ENCODE data around the gene SEBOX.

Gene SEBOX

GRCh38 chr17:28364665-28365363, at the start of gene SEBOX:
Gene SEBOX, minus strand, starts transcription at chr17:28365199. Its CDS starts 48 bp downstream, at chr17:28365151.
- no peak for DNase-seq (ENCODE audit: low read depth in 2 of 2)

DNA sequence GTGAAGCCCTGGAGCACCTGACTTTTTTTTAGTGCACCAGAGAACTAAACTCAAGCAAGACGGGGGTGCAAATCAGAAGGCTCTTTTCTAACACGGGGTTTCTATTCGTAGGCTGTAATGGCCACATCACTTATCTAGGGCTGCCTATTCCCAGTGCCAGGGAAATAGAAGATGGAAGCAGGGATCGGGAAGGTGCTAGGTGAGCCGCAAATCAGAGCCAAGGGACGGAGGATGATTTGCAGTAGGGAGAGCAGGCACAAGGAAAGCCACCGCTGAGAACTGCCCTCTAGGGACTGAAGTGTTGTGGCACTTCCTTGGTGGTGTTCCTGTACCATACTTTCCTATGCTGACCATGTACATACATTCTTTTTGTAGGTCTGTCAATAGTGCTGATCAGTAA, 48.8 kb upstream of the SEBOX start:
- no peak for DNase-seq (ENCODE audit: low read depth in 2 of 2)

DNA sequence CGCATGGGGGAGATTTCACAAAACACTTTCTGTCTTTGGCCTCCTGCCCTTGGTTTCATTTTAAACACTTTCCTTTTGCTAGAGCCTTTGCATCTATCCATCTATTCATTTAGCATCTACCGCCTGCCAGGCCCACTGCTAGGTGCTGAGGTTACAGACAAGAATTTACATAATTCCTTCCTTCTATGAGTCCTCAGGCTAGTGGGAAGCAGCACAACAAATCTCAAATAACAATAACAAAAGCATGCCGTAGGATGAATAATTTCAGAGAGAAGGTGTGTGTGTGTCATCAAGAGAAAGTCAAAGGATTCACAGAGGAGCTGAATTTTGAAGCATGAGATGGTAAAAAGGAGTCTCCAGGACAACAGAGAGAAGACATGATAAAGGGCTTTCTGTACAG, 47.1 kb upstream of the SEBOX start:
- DNase-seq (ENCODE audit: low read depth in 2 of 2), result no peak

DNA sequence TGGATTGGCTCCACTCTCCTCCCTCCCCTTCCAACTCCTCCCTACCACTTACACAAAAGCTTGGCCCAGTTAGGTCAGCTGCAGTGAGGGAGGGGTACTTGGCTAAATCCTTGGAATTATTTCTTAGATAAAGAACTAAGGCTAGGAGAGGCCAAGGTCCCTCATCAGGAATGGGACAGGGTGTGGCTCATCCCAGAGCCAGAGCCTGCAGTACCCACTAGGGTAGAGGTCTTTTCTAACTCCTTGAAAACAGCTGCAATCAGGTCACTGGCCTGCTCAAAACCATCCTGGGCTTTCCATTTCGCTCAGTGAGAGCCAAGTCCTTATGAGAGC, 42.9 kb upstream of the SEBOX start:
- no peak for DNase-seq (ENCODE audit: low read depth in 2 of 2)

- no peak for DNase-seq (ENCODE audit: low read depth in 2 of 2)
These were observed 42.4 kb upstream of the SEBOX start for GRCh38 chr17:28407130-28407973.

DNA sequence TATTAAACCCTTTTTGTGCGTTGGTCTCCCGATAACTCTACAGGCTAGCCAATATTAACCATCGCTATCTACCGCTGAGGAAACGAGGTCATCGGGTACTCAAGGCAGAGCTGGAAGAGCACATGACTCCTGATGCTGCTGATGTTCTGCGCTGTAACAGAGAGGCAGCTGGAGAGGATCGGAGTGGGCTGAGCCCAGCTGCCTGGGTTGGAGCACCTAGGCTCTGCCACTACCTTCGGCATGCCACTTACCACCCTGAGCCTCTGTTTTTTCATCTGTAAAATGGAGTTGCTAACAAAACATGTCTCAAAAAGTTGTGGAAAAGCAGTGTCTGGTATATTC, 41.4 kb upstream of the SEBOX start:
- DNase-seq (ENCODE audit: low read depth in 2 of 2), result no peak

GRCh38 chr17:28405632-28406472, 40.9 kb upstream of the SEBOX start, which contains the start of gene SLC46A1:
Gene SLC46A1, minus strand, starts transcription at chr17:28406212. Its CDS starts 98 bp downstream, at chr17:28406114.
- DNase-seq (ENCODE audit: low read depth in 2 of 2), result no peak

DNA sequence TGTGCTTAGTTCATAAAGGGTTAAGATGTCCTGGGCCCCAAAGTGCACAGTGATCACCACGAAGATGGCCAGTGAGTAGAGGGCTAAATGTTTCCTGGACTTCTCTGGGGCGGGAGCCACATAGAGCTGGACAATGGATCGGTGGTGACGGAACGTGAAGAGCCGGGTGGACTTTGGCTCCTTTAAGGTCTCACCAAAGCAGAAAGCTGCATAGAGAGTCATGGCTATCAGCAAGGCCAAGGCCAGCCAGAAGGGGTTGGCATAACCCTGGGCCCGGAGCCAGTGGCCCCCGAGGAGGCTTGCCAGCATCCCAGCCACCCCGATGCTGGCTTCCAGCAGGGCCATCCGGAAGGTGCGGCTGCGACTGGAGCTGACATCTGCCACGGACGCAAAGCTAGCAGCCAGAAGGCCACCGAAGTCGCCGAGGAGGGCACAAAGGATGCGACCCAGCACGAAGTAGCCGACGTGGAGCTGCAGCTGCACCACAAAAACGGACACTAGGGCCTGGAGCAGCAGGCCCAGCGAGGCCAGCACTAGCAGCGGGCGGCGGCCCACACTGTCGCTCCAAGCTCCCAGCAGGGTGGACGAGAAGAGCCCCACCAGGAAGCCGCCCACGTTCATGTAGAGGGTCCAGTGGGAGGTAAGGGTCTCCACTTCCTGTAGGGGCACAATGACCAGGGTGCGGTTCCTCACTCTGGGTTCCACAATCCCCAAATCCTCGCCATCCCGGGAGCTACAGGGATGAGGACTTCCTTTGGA, 40.0 kb upstream of the SEBOX start:
- no peak for DNase-seq (ENCODE audit: low read depth in 2 of 2)

DNA sequence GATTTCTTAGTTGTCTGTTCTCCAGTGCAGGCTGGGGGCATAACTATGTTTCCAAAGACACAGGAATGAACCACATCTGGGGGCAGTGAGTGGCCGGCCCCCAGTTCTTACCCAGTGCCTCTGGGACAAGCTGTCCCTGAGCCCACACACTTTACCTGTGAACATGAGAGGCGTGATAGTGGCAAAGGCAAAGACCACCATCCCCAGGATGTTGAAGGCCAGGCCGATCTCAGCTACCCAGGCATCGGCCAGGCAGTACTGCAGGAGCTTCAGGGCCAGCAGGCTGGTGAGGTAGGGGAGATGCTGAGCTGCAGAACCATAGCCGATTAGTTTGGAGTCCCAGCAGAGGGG, 39.4 kb upstream of the SEBOX start:
- DNase-seq (ENCODE audit: low read depth in 2 of 2), result no peak

DNA sequence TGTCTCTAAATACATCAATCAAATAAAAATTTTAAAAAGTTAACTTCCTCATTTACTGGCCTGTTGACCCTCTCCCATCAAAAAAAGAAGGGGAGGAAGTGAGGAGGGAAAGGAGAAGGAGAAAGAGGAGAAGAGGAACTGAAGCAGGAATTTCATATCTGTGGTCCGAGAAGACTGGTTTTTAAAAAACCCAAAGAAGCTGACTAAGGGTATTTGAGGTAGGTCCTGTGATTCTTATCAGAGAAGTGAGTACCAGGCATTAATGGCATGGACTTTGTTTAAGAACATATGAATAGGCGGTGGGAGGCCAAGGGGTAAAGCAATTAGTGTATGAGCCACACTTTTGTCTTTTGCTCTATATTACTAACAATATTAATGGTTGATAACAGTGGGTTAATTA, 39.0 kb upstream of the SEBOX start:
- DNase-seq (ENCODE audit: low read depth in 2 of 2), result no peak

- no peak for DNase-seq (ENCODE audit: low read depth in 2 of 2)
These were observed 37.8 kb upstream of the SEBOX start for GRCh38 chr17:28402844-28403243.

DNA sequence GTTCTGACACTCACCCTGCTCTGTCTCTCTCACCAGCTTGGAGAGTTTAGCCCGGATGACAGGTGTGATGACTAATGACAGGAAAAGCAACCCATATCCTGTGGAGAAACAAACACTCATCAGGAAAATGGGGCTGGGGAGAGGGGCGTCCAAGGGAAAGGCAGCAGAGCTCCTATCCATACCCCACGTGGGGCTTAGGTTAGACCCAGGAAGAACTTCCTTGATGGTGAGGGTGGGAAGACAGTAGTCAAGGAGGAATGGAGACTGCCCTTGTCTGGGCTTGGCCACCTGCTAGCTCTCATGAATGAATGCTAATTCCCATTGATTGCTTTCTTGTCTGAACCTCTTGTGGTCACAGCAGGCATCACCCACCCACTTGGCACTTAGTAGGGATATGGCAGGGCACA, 37.2 kb upstream of the SEBOX start:
- DNase-seq (ENCODE audit: low read depth in 2 of 2), result no peak

DNA sequence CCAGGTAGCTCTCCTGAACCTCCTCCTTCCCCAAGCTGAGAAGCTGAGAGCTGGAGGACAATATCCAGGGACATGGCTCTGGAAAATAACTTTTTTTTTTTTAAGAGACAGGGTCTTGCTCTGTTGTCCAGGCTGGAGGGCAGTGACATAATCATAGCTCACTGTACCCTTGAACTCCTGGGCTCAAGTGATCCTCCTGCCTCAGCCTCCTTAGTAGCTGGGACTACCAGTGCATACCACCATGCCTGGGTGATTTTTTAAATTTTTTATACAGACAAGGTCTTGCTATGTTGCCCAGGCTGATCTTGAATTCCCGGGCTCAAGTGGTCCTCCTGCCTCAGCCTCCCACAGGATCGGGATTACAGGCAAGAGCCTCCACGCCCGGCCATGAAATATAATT, 34.8 kb upstream of the SEBOX start:
- no peak for DNase-seq (ENCODE audit: low read depth in 2 of 2)

- DNase-seq (ENCODE audit: low read depth in 2 of 2), result no peak
These were observed 33.4 kb upstream of the SEBOX start for GRCh38 chr17:28398280-28398981.

- no peak for DNase-seq (ENCODE audit: low read depth in 2 of 2)
These were observed 32.8 kb upstream of the SEBOX start for GRCh38 chr17:28397687-28398279.

- DNase-seq (ENCODE audit: low read depth in 2 of 2), result no peak
These were observed 32.3 kb upstream of the SEBOX start for GRCh38 chr17:28397275-28397674.

GRCh38 chr17:28396635-28397239, 31.7 kb upstream of the SEBOX start:
- DNase-seq (ENCODE audit: low read depth in 2 of 2), result no peak

- DNase-seq (ENCODE audit: low read depth in 2 of 2), result no peak
These were observed 31.0 kb upstream of the SEBOX start for GRCh38 chr17:28395968-28396367.

GRCh38 chr17:28395426-28395825, 30.4 kb upstream of the SEBOX start:
- DNase-seq (ENCODE audit: low read depth in 2 of 2), result no peak

- no peak for DNase-seq (ENCODE audit: low read depth in 2 of 2)
These were observed 29.5 kb upstream of the SEBOX start for GRCh38 chr17:28394337-28395116.

Measured in stimulated activated CD8-positive, alpha-beta memory T cell treated with anti-CD3 and anti-CD28 coated beads, Interleukin-7, amount 100 ng/mL, for 1 hour (primary cell).